Stimulated activated CD4-positive, alpha-beta T cell treated with anti-CD3 and anti-CD28 coated beads, Interleukin-15, amount 100 ng/mL, for 24 hours (primary cell): ENCODE measurements around the gene VNN1.
"Not testable (repeated sequence)": the region's sequence is repeated elsewhere in the genome, so short reads cannot be mapped to it uniquely, and the experiment has no call there.

Experiments
- DNase-seq: peaks from one replicate; pipeline ENCODE4 v3.0.0-alpha.2; 2020

The VNN1 gene

GRCh38 chr6:132666118-132666517 is 47.7 kb downstream of the VNN1 start:
- DNase-seq = no peak

- no peak for DNase-seq
These were observed 49.4 kb downstream of the VNN1 start for GRCh38 chr6:132664309-132665034.

GRCh38 chr6:132663661-132664060 is 50.2 kb downstream of the VNN1 start:
- no peak for DNase-seq

GRCh38 chr6:132661906-132662305 is 51.9 kb downstream of the VNN1 start:
- DNase-seq = no peak

GRCh38 chr6:132659082-132659481 is 54.8 kb downstream of the VNN1 start, which contains the start of gene TAAR1:
Gene TAAR1, minus strand, starts transcription at chr6:132659182. Its CDS starts 13,179 bp downstream, at chr6:132646003.
- no peak for DNase-seq

GRCh38 chr6:132651062-132651461 is 62.8 kb downstream of the VNN1 start:
- no peak for DNase-seq

GRCh38 chr6:132650429-132650828 is 63.4 kb downstream of the VNN1 start:
- DNase-seq = no peak

- DNase-seq = no peak
These were observed 65.0 kb downstream of the VNN1 start for GRCh38 chr6:132648828-132649227.

GRCh38 chr6:132648356-132648755 is 65.5 kb downstream of the VNN1 start:
- DNase-seq = peak; percentile 6

GRCh38 chr6:132643547-132643946 is 70.3 kb downstream of the VNN1 start:
- no peak for DNase-seq

GRCh38 chr6:132637135-132637534 is 76.7 kb downstream of the VNN1 start:
- DNase-seq = not testable (repeated sequence)

GRCh38 chr6:132635906-132636305 is 77.9 kb downstream of the VNN1 start:
- DNase-seq = not testable (repeated sequence)

GRCh38 chr6:132635288-132635687 is 78.6 kb downstream of the VNN1 start:
- not testable (repeated sequence) for DNase-seq

GRCh38 chr6:132634796-132635195 is 79.1 kb downstream of the VNN1 start:
- DNase-seq = no peak

GRCh38 chr6:132633362-132633761 is 80.5 kb downstream of the VNN1 start:
- no peak for DNase-seq
